Activated T-cell treated with anti-CD3 and anti-CD28 coated beads, Interleukin-2, amount 50 U/mL, for 48 hours (primary cell): Measurements from ENCODE around the gene SHKBP1.
"Not testable (repeated sequence)": the region's sequence is repeated elsewhere in the genome, so short reads cannot be mapped to it uniquely, and the experiment has no call there.

Experiments
- DNase-seq, 2 experiments: peaks; one replicate each; pipeline ENCODE4 v3.0.0-alpha.2; 2020

Gene SHKBP1

DNA sequence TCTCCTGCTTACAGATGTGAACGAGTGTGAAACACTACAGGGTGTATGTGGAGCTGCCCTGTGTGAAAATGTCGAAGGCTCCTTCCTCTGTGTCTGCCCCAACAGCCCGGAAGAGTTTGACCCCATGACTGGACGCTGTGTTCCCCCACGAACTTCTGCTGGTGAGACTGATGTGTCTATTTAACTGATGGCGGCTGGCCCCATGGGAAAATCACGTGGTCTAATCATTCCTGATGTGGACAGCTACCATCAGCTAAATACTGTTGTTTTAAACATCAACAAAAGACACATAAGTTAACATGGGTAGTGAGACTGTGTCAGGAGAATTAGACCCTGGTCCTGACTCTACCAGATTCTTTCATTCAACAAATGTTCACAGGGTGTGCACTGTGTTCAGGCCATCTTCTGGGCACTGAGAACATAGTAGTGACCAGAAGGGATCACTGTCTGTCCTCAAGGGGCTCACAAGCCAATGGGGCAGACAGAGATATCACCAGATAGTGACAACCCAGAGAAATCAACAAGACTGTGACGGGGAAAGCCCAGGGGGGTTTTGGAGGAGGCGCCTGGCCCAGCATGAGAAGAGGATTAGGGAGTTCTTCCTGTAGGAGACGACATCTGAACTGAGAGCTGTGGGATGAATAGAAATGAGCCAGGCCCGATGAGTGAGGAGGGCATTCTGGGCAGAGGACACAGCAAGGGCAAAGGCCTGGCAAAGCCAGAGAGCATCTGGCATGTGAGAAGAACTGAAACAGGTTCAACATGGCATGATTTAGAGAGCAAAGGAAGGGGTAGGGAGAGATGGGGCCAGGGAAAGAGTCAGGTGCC lies 42.9 kb downstream of the SHKBP1 start:
- DNase-seq: no peak

DNA sequence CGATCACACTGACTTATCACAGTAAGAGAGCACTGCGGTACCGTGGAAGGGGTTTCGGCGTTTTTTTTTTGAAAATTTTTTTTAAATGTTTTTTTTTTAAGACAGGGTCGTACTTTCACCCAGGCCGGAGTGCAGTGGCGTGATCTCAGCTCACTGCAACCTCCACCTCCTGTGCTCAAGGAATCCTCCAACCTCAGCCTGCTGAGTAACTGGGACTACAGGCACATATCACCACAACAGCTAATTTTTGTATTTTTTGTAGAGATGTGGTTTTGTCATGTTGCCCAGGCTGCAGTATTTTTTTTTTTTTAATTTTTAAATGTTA lies 43.5 kb downstream of the SHKBP1 start:
- no peak for DNase-seq

DNA sequence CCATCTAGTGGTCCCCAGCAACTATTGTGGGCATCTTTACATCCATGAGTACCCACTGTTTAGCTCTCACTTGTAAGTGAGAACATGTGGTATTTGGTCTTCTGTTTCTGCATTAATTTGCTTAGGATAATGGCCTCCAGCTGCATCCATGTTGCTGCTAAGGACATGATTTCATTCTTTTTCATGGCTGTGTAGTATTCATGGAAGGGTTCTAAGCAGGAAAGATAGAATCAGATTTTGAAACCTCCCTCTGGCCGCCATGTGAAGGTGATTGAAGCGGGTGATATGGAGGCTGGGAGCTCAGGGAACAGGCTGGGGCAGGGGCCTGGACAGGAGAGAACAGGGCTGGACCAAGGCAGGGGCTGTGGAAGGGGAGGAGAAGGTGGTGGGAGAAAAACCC lies 44.6 kb downstream of the SHKBP1 start:
- no peak for DNase-seq

DNA sequence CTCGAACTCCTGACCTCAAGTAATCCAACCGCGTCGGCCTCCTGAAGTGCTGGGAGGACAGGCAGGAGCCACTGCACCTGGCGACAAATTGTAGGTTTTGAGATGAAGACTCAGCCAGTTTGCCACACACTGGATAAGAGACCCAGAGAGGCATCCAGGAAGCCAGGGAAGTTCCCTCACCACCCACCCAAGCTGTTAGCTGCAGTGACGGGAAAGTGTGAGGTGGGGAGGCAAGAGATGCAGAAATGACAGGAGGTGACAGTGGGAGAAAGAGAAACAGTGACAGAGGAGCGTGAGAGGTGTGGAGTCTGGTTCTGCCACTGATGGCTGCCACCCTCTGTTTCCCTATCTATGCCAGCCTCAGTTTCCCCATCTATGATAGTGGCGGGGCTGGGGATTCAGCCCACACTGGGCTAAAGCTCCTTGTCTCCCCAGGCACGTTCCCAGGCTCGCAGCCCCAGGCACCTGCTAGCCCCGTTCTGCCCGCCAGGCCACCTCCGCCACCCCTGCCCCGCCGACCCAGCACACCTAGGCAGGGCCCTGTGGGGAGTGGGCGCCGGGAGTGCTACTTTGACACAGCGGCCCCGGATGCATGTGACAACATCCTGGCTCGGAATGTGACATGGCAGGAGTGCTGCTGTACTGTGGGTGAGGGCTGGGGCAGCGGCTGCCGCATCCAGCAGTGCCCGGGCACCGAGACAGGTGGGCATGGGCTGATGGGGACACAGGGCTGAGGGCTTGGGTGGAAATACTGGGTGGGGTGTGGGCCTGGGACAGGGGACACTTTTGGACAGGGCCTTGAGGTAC lies 45.5 kb downstream of the SHKBP1 start:
- no peak for DNase-seq

DNA sequence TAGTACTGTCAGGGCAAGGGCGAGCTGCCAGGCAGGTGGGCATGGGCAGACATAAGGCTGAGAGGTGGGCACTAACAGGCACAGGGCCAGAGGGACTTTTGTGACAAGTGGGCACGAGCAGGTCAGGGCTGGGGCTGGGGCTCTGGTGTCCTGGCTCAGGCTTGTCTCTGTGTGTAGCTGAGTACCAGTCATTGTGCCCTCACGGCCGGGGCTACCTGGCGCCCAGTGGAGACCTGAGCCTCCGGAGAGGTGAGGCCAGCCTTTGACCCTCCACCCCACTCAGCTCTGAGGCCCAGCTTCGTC lies 46.1 kb downstream of the SHKBP1 start:
- no peak for DNase-seq

DNA sequence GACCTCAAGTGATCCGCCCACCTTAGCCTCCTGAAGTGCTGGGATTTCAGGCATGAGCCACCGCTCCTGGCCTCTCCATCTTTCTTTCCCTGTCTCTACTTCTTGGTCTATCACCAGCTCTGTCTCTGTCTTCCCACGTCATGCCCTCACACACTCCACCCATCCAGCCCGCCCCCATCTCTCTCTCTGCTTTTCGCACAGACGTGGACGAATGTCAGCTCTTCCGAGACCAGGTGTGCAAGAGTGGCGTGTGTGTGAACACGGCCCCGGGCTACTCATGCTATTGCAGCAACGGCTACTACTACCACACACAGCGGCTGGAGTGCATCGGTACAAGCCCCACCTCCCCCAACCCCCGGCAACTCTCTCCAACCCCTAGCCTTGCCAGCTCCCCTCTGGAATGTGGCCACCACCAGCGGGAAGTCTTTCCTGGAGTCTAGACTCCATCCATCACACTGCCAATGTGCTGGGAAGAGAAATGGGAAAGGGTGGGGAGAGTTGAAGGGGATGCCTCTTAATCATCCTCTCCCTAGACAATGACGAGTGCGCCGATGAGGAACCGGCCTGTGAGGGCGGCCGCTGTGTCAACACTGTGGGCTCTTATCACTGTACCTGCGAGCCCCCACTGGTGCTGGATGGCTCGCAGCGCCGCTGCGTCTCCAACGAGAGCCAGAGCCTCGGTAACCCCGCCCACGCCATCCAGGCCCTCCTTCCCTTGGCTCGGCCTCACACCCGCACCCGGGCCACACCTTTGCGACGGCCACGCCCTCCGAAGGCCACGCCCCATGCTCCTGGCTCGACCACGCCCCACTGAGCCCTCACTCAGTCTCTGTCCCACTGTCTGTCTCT lies 47.0 kb downstream of the SHKBP1 start:
- peak in 1 of 2 experiments; percentile 57 for DNase-seq

DNA sequence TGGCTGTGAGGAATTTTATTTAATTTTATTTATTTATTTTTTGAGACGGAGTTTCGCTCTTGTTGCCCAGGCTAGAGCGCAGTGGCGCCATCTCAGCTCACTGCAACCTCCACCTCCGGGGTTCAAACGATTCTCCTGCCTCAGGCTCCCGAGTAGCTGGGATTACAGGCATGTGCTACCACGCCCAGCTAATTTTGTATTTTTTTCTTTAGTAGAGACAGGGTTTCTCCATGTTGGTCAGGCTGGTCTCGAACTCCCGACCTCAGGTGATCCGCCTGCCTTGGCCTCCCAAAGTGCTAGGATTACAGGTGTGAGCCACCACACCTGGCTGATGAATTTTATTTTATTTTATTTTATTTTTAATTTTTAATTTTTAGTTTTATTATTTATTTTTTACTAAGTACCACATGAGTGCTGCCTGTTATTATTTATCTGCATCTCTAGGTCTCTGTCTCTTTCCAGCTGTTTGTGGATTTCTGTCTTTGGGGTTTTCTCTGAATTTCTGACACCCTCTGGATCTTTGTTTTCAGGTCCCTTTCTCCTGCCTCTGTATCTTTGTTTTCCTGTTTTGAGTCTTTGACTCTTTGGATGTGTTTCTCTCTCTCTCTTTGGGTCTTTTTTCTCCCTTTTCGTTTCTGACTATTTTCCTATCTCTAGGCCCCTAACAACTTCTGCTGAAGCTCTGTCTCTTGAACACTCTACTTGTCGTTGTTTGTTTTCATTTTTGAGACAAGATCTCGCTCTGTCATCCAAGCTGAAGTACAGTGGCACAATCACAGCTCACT lies 47.9 kb downstream of the SHKBP1 start:
- not testable (repeated sequence) for DNase-seq

DNA sequence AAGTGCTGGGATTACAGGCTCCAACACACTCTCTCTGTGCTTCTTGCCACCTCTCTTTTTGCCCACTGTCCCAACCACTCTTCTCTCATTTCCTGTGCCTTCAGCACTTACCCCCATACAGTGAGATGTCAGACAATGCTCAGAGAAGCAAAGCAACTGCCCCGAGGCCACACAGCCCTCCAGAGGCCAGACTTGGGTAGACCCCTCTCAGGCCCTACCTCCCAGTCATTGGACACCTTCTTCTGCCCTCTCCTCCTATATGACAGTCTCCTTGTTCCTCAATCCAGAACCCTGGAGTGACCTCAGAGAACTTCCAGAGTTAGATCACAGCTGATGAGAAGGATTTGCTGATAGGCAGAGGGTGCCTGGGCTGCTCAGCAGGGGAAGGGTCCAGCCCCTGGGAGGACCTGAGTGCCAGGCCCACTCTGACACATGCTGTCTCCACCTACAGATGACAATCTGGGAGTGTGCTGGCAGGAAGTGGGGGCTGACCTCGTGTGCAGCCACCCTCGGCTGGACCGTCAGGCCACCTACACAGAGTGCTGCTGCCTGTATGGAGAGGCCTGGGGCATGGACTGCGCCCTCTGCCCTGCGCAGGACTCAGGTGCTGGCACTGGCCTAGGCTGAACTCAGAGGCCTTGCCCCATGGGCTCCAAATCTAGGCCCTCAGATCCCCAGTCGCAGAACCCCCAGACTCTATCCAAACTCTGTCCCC lies 48.9 kb downstream of the SHKBP1 start:
- DNase-seq: no peak

DNA sequence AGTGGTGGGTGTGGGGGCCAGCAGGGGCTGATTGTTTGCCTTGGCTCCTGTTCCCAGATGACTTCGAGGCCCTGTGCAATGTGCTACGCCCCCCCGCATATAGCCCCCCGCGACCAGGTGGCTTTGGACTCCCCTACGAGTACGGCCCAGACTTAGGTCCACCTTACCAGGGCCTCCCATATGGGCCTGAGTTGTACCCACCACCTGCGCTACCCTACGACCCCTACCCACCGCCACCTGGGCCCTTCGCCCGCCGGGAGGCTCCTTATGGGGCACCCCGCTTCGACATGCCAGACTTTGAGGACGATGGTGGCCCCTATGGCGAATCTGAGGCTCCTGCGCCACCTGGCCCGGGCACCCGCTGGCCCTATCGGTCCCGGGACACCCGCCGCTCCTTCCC lies 50.2 kb downstream of the SHKBP1 start:
- no peak for DNase-seq

DNA sequence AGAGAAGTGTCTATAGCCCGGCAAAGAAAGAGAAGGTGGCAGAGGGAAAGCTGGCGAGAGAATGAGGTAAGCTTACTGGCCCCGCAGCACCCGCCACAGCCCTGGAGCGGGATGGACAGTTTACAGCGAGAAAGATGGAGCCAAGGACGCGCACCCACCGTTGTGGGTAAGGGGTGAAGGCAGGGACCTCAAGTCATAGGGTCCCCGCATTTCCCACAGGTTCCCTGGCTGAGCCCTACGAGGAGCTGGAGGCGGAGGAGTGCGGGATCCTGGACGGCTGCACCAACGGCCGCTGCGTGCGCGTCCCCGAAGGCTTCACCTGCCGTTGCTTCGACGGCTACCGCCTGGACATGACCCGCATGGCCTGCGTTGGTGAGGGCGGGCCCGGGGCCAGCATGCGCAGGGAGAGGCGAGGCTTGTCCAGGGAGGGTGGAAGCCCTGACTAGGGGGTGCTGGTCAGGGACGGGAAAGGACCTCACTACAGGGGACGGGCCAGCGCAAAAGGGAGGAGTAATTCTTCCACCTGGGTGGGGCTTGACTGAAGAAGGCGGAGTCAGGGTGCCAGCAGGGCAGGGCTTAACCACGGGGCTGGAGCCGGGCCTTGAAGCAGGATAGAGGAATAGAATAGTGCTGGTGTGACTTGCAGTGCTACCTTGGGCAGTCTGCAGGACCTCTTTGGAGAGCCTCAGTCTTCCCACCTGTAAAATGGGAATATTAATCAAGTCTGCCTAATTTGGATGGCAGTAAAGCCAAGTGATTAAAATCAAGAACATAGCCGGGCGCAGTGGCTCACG lies 51.0 kb downstream of the SHKBP1 start:
- DNase-seq: peak in 1 of 2 experiments; percentile 35

DNA sequence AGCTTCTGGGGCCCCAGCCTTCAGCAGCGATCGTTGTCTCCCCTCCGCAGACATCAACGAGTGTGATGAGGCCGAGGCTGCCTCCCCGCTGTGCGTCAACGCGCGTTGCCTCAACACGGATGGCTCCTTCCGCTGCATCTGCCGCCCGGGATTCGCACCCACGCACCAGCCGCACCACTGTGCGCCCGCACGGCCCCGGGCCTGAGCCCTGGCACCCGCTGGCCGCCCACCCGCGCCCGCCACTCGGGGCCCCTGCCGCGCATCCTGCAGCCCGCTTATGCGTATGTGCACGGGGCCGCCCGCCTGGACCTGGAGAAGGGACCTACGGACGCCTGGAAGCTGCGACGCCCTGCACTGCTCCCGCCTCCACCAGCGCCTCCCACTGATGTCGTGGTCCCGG lies 52.7 kb downstream of the SHKBP1 start:
- no peak for DNase-seq

DNA sequence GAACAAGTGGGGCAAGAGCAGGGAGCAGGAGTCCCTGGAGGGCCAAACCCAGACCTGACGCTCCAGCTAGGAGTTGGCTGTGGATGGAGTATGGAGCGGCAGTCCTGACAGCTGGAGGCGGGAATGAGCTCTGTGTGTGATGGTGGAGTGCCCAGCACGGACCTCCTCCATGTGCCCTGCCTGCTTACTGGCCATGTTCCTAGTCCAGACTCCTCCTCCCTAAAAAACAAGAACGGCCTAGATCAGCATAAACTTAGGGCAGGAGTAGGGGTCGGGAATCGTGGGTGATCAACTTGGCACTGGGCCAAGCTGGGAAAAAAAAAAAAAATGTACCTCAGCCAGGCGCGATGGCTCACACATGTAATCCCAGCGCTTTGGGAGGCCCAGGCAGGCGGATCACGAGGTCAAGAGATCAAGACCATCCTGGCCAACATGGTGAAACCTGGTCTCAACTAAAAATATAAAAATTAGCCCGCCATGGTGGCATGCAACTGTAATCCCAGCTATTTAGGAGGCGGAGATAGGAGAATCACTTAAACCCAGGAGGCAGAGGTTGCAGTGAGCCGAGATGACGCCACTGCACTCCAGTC lies 54.0 kb downstream of the SHKBP1 start:
- no peak for DNase-seq

DNA sequence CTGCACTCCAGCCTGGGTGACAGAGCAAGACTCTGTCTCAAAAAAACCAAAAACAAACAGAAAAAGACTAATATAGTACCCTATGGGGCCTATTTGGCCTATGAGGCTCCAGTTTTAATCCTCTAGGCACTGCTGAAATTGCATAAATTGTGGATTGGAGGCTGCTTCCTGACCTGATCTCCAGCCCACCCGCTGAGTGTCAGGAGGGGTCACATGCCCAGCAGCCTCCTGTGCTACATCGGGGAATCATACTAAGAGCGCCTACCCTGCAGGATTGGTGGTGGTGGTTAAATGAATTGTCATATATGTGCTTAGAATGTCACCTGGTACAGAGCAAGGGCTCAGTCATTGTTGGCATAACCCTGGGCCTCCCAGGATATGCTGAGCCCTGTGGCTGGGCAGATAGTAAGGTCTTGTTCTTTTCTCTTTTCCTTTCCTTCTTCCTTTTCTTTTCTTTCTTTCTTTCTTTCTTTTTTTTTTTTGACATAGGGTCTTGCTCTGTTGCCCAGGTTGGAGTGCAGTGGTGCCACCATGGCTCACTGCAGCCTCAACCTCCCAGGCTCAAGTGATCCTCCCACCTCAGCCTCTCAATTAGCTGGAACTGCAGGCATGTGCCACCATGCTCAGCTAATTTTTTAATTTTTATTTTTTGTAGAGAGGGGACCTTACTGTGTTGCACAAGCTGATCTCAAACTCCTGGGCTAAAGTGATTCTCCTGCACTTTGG lies 55.8 kb downstream of the SHKBP1 start:
- no peak for DNase-seq

DNA sequence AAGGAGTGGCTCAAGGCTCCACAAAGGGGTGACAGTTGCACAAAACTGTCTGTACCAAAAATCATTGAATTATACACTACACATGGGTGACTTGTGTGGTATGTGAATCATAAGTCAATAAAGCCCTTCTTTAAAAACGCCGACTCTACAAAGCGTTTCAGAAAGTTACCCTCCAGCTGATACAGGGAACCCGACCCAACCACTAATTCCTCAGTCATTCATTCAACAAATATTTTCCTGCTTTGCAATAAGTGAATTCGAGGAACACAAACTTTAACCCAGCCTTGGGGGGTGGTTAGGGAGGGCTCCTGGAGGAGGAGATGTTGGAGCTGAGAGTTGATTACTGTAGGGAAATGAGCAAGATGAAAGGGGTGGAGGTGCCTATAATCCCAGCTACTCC lies 56.5 kb downstream of the SHKBP1 start:
- DNase-seq: no peak

DNA sequence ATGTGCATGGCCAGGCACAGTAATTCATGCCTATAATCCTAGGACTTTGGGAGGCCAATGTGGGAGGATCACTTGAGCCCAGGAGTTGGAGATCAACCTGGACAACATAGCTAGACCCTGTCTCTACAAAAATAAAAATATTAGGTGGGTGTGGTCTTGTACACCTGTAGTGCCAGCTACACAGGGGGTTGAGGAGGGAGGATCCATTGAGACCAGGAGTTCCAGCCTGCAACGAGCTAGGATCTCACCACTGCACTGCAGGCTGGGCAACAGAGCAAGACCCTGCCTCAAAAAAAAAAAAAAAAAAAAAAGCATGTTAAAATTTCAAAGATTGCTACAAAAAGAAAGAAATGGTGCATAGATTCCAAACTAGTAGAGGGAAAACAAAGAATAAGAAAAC lies 61.7 kb downstream of the SHKBP1 start:
- DNase-seq: no peak

DNA sequence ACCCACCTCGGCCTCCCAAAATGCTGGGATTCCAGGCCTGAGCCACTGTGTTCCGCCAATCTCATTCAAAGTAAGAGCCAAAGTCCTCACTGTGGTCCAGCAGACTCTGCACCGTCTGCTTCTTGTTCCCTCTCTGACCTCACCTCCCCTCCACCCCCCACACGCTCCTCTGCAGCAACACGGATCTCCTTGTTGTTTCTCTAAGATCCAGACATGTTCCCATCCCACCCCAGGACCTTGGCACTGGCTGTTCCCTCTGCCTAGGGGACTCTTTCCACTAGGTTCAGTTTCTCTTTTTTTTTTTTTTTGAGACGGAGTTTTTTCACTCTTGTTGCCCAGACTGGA lies 62.9 kb downstream of the SHKBP1 start:
- DNase-seq: no peak

DNA sequence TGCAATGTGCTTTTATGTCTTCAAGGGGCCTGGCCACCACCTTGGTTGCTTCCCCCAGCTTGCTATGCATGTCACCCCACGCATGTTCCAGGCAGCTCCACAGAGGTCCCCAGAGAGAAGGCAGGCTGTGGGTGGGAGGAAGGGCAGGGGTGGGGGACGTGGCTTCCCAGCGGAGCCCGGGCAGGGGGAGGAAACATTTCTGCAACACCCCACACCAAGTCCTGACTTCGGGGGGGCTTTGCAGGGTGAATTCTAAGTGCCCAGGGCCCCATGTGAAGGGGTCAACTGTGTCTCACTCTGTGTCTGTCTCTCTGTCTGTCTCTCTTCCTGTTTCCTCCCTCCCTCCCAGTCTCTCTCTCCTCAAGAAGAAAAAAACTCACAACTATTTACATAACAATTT lies 64.1 kb downstream of the SHKBP1 start:
- DNase-seq: no peak
